PC-3 (cell line): ENCODE measurements around the gene TCHHL1.

Experiments
- EZH2 ChIP-seq: fragments of 300-600 bp; sonication (generic); IDR thresholded peaks from one replicate; pipeline ENCODE4 v1.6.1; 2017; ENCODE audit warnings: antibody characterized with exemption, mild to moderate bottlenecking, low read length; ENCODE audit not compliant: unreplicated experiment
- EZH2phosphoT487 ChIP-seq: fragments of 300-600 bp; sonication (generic); IDR thresholded peaks from 2 replicates; pipeline ENCODE4 v1.6.1; 2018; ENCODE audit warnings: mild to moderate bottlenecking, antibody characterized with exemption, low read length, borderline replicate concordance
- TF ChIP-seq, protein P1 (sequence below): fragments of 300-600 bp; sonication (generic); conservative IDR thresholded peaks from 2 replicates; pipeline ENCODE4 v1.5.1; 2017; ENCODE audit warnings: antibody characterized with exemption, low read depth, mild to moderate bottlenecking, low read length

GRCh38 chr1:152125834-152126443 lies 37.1 kb upstream of the TCHHL1 start:
- TF ChIP-seq EZH2phosphoT487 (no peak), EZH2 (no peak)
- TF ChIP-seq, protein P1, sequence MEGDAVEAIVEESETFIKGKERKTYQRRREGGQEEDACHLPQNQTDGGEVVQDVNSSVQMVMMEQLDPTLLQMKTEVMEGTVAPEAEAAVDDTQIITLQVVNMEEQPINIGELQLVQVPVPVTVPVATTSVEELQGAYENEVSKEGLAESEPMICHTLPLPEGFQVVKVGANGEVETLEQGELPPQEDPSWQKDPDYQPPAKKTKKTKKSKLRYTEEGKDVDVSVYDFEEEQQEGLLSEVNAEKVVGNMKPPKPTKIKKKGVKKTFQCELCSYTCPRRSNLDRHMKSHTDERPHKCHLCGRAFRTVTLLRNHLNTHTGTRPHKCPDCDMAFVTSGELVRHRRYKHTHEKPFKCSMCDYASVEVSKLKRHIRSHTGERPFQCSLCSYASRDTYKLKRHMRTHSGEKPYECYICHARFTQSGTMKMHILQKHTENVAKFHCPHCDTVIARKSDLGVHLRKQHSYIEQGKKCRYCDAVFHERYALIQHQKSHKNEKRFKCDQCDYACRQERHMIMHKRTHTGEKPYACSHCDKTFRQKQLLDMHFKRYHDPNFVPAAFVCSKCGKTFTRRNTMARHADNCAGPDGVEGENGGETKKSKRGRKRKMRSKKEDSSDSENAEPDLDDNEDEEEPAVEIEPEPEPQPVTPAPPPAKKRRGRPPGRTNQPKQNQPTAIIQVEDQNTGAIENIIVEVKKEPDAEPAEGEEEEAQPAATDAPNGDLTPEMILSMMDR = no peak
